HG02973 (cell line): ENCODE measurements around the gene PARP8.

Experiments used
- ATAC-seq: cut with Tn5 transposase; IDR thresholded peaks from one replicate; pipeline ENCODE4 v1.9.1; 2021; ENCODE audit warnings: moderate library complexity; ENCODE audit not compliant: unreplicated experiment

The PARP8 gene

GRCh38 chr5:50832657-50833284 is 166.3 kb downstream of the PARP8 start:
- no peak for ATAC-seq

- no peak for ATAC-seq
These were observed 169.9 kb downstream of the PARP8 start for GRCh38 chr5:50836356-50836755.

- no peak for ATAC-seq
These were observed 173.0 kb downstream of the PARP8 start for GRCh38 chr5:50839472-50839871.

GRCh38 chr5:50843091-50843490 is 176.7 kb downstream of the PARP8 start:
- ATAC-seq: no peak

GRCh38 chr5:50846261-50846660 is 179.8 kb downstream of the PARP8 start:
- ATAC-seq: no peak

- ATAC-seq: no peak
These were observed 183.1 kb downstream of the PARP8 start for GRCh38 chr5:50849554-50849953.

- peak; percentile 81 for ATAC-seq
These were observed 186.7 kb downstream of the PARP8 start for GRCh38 chr5:50853151-50853550.

- ATAC-seq: no peak
These were observed 187.6 kb downstream of the PARP8 start for GRCh38 chr5:50854082-50854481.

- no peak for ATAC-seq
These were observed 188.6 kb downstream of the PARP8 start for GRCh38 chr5:50855001-50855400.

GRCh38 chr5:50856401-50857119 is 190.1 kb downstream of the PARP8 start:
- ATAC-seq: peak; percentile 72

GRCh38 chr5:50863534-50864170 is 197.2 kb downstream of the PARP8 start:
- ATAC-seq: no peak

GRCh38 chr5:50864466-50864865 is 198.0 kb downstream of the PARP8 start:
- no peak for ATAC-seq

GRCh38 chr5:50866415-50866814 is 200.0 kb downstream of the PARP8 start:
- no peak for ATAC-seq

- no peak for ATAC-seq
These were observed 200.7 kb downstream of the PARP8 start for GRCh38 chr5:50867140-50867539.

- no peak for ATAC-seq
These were observed 207.3 kb downstream of the PARP8 start for GRCh38 chr5:50873595-50874277.

GRCh38 chr5:50874306-50875001 is 208.0 kb downstream of the PARP8 start:
- ATAC-seq: no peak

GRCh38 chr5:50875002-50875344 is 208.5 kb downstream of the PARP8 start:
- ATAC-seq: no peak

GRCh38 chr5:50878470-50878869 is 212.0 kb downstream of the PARP8 start:
- no peak for ATAC-seq

- ATAC-seq: no peak
These were observed 215.0 kb downstream of the PARP8 start for GRCh38 chr5:50881407-50881806.

GRCh38 chr5:50886657-50887345 is 220.4 kb downstream of the PARP8 start:
- ATAC-seq: no peak
